ENCODE measurements around the gene ARHGEF4. TPM values are rescaled to one million over a fixed set of nuclear protein-coding genes. Genes with fewer than 3 reads are reported as not detected.

Gene ARHGEF4
- total RNA-seq, 4 donors from 2014 or later, result 23.7 to 51.5 (median 37.1) TPM

DNA sequence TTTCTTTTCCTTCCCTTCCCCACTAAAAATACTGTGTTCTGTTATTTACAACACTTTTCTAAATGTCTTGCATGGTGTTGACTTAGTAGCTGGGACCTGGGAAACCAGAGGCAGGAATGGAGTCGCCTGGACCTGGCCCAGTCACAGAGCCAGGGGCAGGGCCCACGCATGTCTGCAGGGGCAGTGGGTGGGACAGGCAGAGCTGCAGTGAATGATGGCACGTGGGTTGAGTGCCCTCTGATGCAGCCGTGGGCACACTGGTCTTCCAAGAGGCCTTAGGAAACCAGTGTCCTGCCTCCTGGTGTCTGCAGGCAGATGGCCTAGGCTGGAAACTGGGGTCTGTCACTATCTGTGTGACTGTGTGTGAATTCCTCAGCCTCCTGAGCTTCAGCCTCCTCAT, 46.8 kb downstream of the ARHGEF4 start:
- Histone ChIP-seq H3K4me1 (no peaks in the 10 kb centered on the region), H3K4me3 (no peak overlapping the region), H3K27me3 (peaks cover 0 to 11% (median 0%) of the 10 kb centered on the region in 4 donors), H3K27ac (replicated peaks in 1 of 4) (no peak overlapping the region), H3K9me3 (peaks cover 0 to 6% (median under 1%) of the 10 kb centered on the region in 4 donors), H3K36me3 (no peaks in the 10 kb centered on the region)
- intact Hi-C loops (cut with DNase I), result no loop called here
- no peak for DNase-seq (ENCODE audit: extremely low spot score)
- TF ChIP-seq POLR2A (IDR thresholded peaks at IDR 0.05; ENCODE audit: low read depth), result no peak
- TF ChIP-seq, protein P1, sequence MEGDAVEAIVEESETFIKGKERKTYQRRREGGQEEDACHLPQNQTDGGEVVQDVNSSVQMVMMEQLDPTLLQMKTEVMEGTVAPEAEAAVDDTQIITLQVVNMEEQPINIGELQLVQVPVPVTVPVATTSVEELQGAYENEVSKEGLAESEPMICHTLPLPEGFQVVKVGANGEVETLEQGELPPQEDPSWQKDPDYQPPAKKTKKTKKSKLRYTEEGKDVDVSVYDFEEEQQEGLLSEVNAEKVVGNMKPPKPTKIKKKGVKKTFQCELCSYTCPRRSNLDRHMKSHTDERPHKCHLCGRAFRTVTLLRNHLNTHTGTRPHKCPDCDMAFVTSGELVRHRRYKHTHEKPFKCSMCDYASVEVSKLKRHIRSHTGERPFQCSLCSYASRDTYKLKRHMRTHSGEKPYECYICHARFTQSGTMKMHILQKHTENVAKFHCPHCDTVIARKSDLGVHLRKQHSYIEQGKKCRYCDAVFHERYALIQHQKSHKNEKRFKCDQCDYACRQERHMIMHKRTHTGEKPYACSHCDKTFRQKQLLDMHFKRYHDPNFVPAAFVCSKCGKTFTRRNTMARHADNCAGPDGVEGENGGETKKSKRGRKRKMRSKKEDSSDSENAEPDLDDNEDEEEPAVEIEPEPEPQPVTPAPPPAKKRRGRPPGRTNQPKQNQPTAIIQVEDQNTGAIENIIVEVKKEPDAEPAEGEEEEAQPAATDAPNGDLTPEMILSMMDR (IDR thresholded peaks at IDR 0.05), result no peak
- no peak for TF ChIP-seq EP300 (IDR thresholded peaks at IDR 0.05)
- no peak for TF ChIP-seq POLR2AphosphoS5 (IDR thresholded peaks at IDR 0.05)
- 82% methylated on average over 2 of the region's 4 CpGs for WGBS

DNA sequence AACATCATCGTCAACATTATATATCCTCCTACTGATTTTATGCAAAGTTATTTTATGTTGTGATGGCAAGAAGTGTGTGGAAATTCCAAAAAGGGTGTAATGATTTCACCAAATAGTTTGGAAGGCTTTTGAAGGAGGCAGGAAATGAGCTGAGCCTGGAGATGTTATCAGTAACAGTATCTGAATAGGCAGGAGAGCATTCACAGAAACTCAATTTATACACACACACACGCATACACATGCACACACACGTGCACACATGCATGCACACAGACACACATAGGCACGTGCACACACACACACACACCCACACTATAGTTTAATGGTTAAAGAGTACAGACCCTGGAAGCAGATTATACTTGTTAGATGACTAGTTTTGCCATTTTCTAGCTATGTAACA, 47.3 kb downstream of the ARHGEF4 start:
- WGBS, result 82% methylated on average over 4 of the region's 4 CpGs
- TF ChIP-seq POLR2AphosphoS5 (IDR thresholded peaks at IDR 0.05), result no peak
- TF ChIP-seq POLR2A (IDR thresholded peaks at IDR 0.05; ENCODE audit: low read depth), result no peak
- TF ChIP-seq EP300 (IDR thresholded peaks at IDR 0.05), result no peak
- TF ChIP-seq, protein P1 (IDR thresholded peaks at IDR 0.05), result no peak
- Histone ChIP-seq H3K27me3 (peaks cover 0 to 11% (median 0%) of the 10 kb centered on the region in 4 donors), H3K4me1 (no peaks in the 10 kb centered on the region), H3K27ac (replicated peaks in 1 of 4) (no peak overlapping the region), H3K4me3 (no peak overlapping the region), H3K9me3 (peaks cover 0 to under 1% (median 0%) of the 10 kb centered on the region in 4 donors), H3K36me3 (no peaks in the 10 kb centered on the region)
- DNase-seq (ENCODE audit: extremely low spot score), result no peak
- intact Hi-C loops (cut with DNase I), result no loop called here

DNA sequence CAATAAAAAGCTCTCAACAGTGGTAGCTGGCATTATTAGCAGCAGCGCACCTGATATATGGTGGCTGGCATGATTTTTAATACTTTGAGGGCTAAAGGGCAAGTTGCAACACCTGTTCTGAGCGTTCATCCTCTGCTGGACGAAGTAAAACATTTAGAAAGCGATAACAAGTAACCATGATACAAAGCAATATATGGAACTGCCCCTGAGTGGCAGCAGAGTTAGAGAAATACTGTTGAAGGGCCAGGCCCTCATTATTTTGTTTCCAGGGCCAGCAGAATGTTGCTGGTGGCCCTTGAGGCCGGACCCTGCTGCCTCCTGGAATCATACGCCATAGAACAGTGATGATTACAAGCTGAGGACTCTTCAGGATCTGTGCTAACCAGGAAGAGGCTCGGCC, 47.8 kb downstream of the ARHGEF4 start:
- Histone ChIP-seq H3K36me3 (no peaks in the 10 kb centered on the region), H3K27ac (replicated peaks in 1 of 4) (no peak overlapping the region), H3K4me1 (no peaks in the 10 kb centered on the region), H3K27me3 (peaks cover 0 to 11% (median 0%) of the 10 kb centered on the region in 4 donors), H3K4me3 (no peak overlapping the region), H3K9me3 (no peaks in the 10 kb centered on the region)
- DNase-seq (ENCODE audit: extremely low spot score), result no peak
- no peak for TF ChIP-seq EP300 (IDR thresholded peaks at IDR 0.05)
- TF ChIP-seq, protein P1 (IDR thresholded peaks at IDR 0.05), result no peak
- WGBS, result 79% methylated on average over 7 of the region's 7 CpGs
- intact Hi-C loops (cut with DNase I), result no loop called here

DNA sequence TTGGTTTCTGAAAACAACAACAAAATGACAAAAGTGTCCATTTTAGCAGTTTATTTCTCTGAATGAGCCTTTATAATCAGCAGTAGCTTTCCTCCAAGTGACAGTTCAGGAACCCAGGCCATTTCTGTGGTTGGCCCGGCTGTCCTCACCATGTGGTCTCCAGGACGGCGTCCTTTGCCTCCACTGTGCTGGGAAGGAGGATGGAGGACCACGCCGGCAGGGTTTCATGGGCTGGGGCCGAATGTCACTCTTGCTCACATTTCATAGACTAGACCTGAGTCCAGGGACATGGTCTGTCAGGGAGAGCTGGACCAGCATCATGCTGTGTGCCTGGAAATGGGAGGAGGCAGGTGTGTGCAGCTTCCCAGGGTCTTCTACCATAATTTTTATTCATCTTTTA, 50.9 kb downstream of the ARHGEF4 start:
- no peak overlapping the region for H3K4me3 ChIP-seq
- DNase-seq (ENCODE audit: extremely low spot score), result no peak
- 82% methylated on average over 6 of the region's 6 CpGs for WGBS
- no peaks in the 10 kb centered on the region for H3K4me1 ChIP-seq
- no peaks in the 10 kb centered on the region for H3K36me3 ChIP-seq
- H3K27ac ChIP-seq (replicated peaks in 1 of 4), result no peak overlapping the region
- TF ChIP-seq POLR2AphosphoS5 (IDR thresholded peaks at IDR 0.05) (no peak), POLR2A (IDR thresholded peaks at IDR 0.05; ENCODE audit: low read depth) (no peak), EP300 (IDR thresholded peaks at IDR 0.05) (no peak)
- TF ChIP-seq, protein P1 (IDR thresholded peaks at IDR 0.05), result no peak
- no peaks in the 10 kb centered on the region for H3K9me3 ChIP-seq
- no peaks in the 10 kb centered on the region for H3K27me3 ChIP-seq
- intact Hi-C loops (cut with DNase I), result no loop called here

DNA sequence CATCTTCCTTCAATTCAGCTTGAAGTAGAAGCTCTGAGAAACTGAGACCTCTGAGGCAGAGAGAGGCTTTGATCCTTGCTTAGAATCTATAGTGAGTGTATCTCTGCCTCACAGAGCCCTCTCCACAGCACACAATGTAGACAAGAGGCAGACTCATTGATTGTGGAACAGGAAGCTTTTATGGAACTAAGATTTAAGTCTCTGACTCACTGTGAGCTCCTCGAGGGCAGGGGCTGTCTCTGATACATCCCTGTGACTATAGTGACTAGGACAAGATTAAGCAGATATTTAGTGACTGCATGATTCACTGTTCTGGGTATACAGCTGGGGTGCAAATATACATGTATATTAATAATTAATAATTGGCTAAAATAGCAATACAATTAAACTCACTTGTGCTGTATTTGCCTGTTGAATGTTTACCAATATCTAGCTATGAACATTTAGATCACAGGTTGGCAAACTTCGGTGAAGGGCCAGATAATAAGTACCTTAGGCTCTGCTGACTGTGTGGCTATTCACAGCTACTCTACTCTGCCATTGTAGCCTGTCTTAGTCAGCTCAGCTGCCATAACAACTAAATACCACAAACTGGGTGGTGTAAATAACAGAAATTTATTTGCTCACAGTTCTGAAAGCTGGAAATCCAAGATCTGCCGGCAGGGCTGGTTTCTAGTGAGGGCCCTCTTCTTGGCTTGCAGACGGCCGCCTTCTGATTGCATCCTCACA, 54.4 kb downstream of the ARHGEF4 start:
- Histone ChIP-seq H3K27me3 (peaks cover 0 to 5% (median 0%) of the 10 kb centered on the region in 4 donors), H3K4me1 (no peaks in the 10 kb centered on the region), H3K9me3 (no peaks in the 10 kb centered on the region), H3K27ac (replicated peaks in 1 of 4) (no peak overlapping the region), H3K4me3 (no peak overlapping the region), H3K36me3 (no peaks in the 10 kb centered on the region)
- 80% methylated on average over 5 of the region's 5 CpGs for WGBS
- intact Hi-C loops (cut with DNase I), result no loop called here
- DNase-seq (ENCODE audit: extremely low spot score), result no peak
- TF ChIP-seq, protein P1 (IDR thresholded peaks at IDR 0.05), result no peak
- TF ChIP-seq POLR2A (IDR thresholded peaks at IDR 0.05; ENCODE audit: low read depth), result no peak
- no peak for TF ChIP-seq POLR2AphosphoS5 (IDR thresholded peaks at IDR 0.05)
